GM12878 (cell line): ENCODE results near the gene HYDIN. TPM values are rescaled to one million over a fixed set of nuclear protein-coding genes. Genes with fewer than 3 reads are reported as not detected.

Experiments
- ATAC-seq: fragments of 200-7000 bp; cut with Tn5 transposase; 3 replicates; pipeline ENCODE4 v1.9.1; 2020; ENCODE audit warnings: mild to moderate bottlenecking, moderate library complexity
- BruUV-seq: library from RNA; stranded (reverse); fragments of 400-500 nt; replicated peaks from 2 replicates; lab custom pipeline; 2021; lab: Mats Ljungman, UMichigan
- CTCF ChIA-PET: fragments of 300-600 bp; sonication (Branson Sonifier 250); formaldehyde crosslinking; extraction: SDS; loops from one replicate; lab custom pipeline; 2021; ENCODE audit warnings: inconsistent platforms; lab: Yijun Ruan, JAX
- POLR2A ChIA-PET: fragments of 350-600 bp; formaldehyde crosslinking; extraction: SDS; loops from one replicate; lab custom pipeline; 2021; ENCODE audit warnings: inconsistent platforms; lab: Charles Lee
- RAD21 ChIA-PET: fragments of 300-600 bp; sonication (Branson Sonifier 250); formaldehyde crosslinking; loops from one replicate; lab custom pipeline; 2023; ENCODE audit warnings: antibody characterized with exemption; ENCODE audit not compliant: unreplicated experiment; lab: Charles Lee
- SMC1A ChIA-PET: fragments of 300-600 bp; sonication (Branson Sonifier 250); formaldehyde crosslinking; loops from one replicate; lab custom pipeline; 2023; ENCODE audit not compliant: unreplicated experiment, uncharacterized antibody; lab: Charles Lee
- DNase-seq: peaks from one replicate; pipeline ENCODE4 v3.0.0-alpha.2; 2011; ENCODE audit warnings: low read depth, low spot score
- FAIRE-seq: peaks from 3 replicates; lab custom pipeline; 2011; peaks lifted over from hg19 to GRCh38; lab: Jason Lieb, UNC
- H2AFZ ChIP-seq: 2 replicates; pipeline ENCODE4 v1.6.0; 2011; ENCODE audit warnings: low read depth, low read length, control low read depth; ENCODE audit not compliant: control insufficient read depth
- H3K27ac ChIP-seq: 2 replicates; pipeline ENCODE4 v1.5.1; 2011; ENCODE audit warnings: control low read depth; ENCODE audit not compliant: control insufficient read depth, insufficient read depth
- H3K27me3 ChIP-seq, 2 experiments: replicated peaks in 1 of 2; 2 replicates each; pipeline versions ENCODE4 v1.6.0 to v1.6.1; 2011; ENCODE audit warnings: low read length in 1 of 2; ENCODE audit not compliant: control insufficient read depth in 2 of 2, insufficient read depth in 2 of 2
- H3K36me3 ChIP-seq, 2 experiments: 2 replicates each; pipeline ENCODE4 v1.5.1; 2011; ENCODE audit warnings: low read length in 1 of 2; ENCODE audit not compliant: control insufficient read depth in 2 of 2, insufficient read depth in 2 of 2
- H3K4me1 ChIP-seq: 2 replicates; pipeline ENCODE4 v1.6.1; 2011; ENCODE audit warnings: mild to moderate bottlenecking, low read length, moderate library complexity, mixed read lengths; ENCODE audit not compliant: control insufficient read depth, insufficient read depth
- H3K4me2 ChIP-seq: 2 replicates; pipeline ENCODE4 v1.6.0; 2011; ENCODE audit warnings: control low read depth; ENCODE audit not compliant: control insufficient read depth, insufficient read depth
- H3K4me3 ChIP-seq: fragments of 200-600 bp; sonication (generic); 2 replicates; pipeline ENCODE4 v1.5.1; 2016
- H3K79me2 ChIP-seq: 2 replicates; pipeline ENCODE4 v1.6.0; 2011; ENCODE audit warnings: low read length; ENCODE audit not compliant: control insufficient read depth, insufficient read depth
- H3K9ac ChIP-seq: 2 replicates; pipeline ENCODE4 v1.8.0; 2011; ENCODE audit warnings: low read length, control low read depth, mixed read lengths; ENCODE audit not compliant: control insufficient read depth, insufficient read depth
- H3K9me3 ChIP-seq: replicated peaks from 3 replicates; pipeline ENCODE4 v1.5.1; 2011; ENCODE audit warnings: mild to moderate bottlenecking, low read length; ENCODE audit not compliant: control insufficient read depth, insufficient read depth
- H4K20me1 ChIP-seq: 2 replicates; pipeline ENCODE4 v1.6.0; 2011; ENCODE audit not compliant: control insufficient read depth, insufficient read depth
- ATF7 ChIP-seq: fragments of 450-650 bp; IDR thresholded peaks from 2 replicates; pipeline ENCODE4 v1.6.1; 2016; ENCODE audit warnings: low read depth, mild to moderate bottlenecking
- BRCA1 ChIP-seq: IDR thresholded peaks from 2 replicates; pipeline ENCODE4 v1.6.1; 2011; ENCODE audit warnings: low read depth, low read length, improper control_type of control experiment
- CTCF ChIP-seq, 3 experiments: IDR thresholded peaks in 2 of 3; conservative IDR thresholded peaks in 1 of 3; 2 replicates each; pipeline ENCODE4 v1.5.1; 2011; ENCODE audit warnings: low read depth in 3 of 3, low read length in 3 of 3, mild to moderate bottlenecking in 3 of 3, control low read depth in 2 of 3, moderate library complexity in 2 of 3, inconsistent platforms in 1 of 3, mixed read lengths in 1 of 3; ENCODE audit not compliant: control insufficient read depth in 2 of 3, insufficient read depth in 1 of 3; ENCODE audit errors: extremely low read depth in 1 of 3
- EGR1 ChIP-seq, 2 experiments: IDR thresholded peaks; 1 replicate in 1 of 2; 2 replicates in 1 of 2; pipeline ENCODE4 v1.6.1; 2011 to 2012; ENCODE audit warnings: low read depth in 2 of 2, low read length in 2 of 2, borderline replicate concordance in 1 of 2, mild to moderate bottlenecking in 1 of 2, moderate library complexity in 1 of 2
- ETV6 ChIP-seq, 2 experiments: fragments of 450-650 bp in 1 of 2; IDR thresholded peaks in 1 of 2; conservative IDR thresholded peaks in 1 of 2; 2 replicates each; pipeline ENCODE4 v1.6.1; 2014; ENCODE audit warnings: antibody characterized with exemption in 1 of 2, borderline replicate concordance in 1 of 2, low read depth in 1 of 2, mild to moderate bottlenecking in 1 of 2, moderate library complexity in 1 of 2
- MLLT1 ChIP-seq: fragments of 450-650 bp; IDR thresholded peaks from 2 replicates; pipeline ENCODE4 v1.6.1; 2016; ENCODE audit warnings: mild to moderate bottlenecking
- MTA3 ChIP-seq: IDR thresholded peaks from 2 replicates; pipeline ENCODE4 v1.6.1; 2012; ENCODE audit warnings: low read length, inconsistent platforms, borderline replicate concordance
- NFIC ChIP-seq: IDR thresholded peaks from 2 replicates; pipeline ENCODE4 v1.6.1; 2012; ENCODE audit warnings: low read depth, mild to moderate bottlenecking, inconsistent platforms, low read length, moderate library complexity
- POLR2A ChIP-seq: IDR thresholded peaks from 2 replicates; pipeline ENCODE4 v1.6.1; 2011; ENCODE audit warnings: low read depth, mild to moderate bottlenecking, low read length
- POLR2AphosphoS2 ChIP-seq: IDR thresholded peaks from 2 replicates; pipeline ENCODE4 v1.6.1; 2011; ENCODE audit warnings: low read depth, mild to moderate bottlenecking, low read length, improper control_type of control experiment, moderate library complexity
- RB1 ChIP-seq: fragments of 450-650 bp; formaldehyde crosslinking; IDR thresholded peaks from 2 replicates; pipeline ENCODE4 v1.6.1; 2017; ENCODE audit warnings: mild to moderate bottlenecking, borderline replicate concordance
- SIN3A ChIP-seq: IDR thresholded peaks from 2 replicates; pipeline ENCODE4 v1.6.1; 2012; ENCODE audit warnings: low read depth, low read length, improper control_type of control experiment
- SPI1 ChIP-seq: IDR thresholded peaks from 2 replicates; pipeline ENCODE4 v1.6.1; 2011; ENCODE audit warnings: low read depth, mild to moderate bottlenecking, low read length, moderate library complexity, borderline replicate concordance; ENCODE audit not compliant: insufficient read depth
- SRF ChIP-seq, 2 experiments: IDR thresholded peaks; 2 replicates each; pipeline ENCODE4 v1.6.1; 2011; ENCODE audit warnings: low read depth in 2 of 2, low read length in 2 of 2, mild to moderate bottlenecking in 1 of 2, moderate library complexity in 1 of 2
- WRNIP1 ChIP-seq: IDR thresholded peaks from 2 replicates; pipeline ENCODE4 v1.6.1; 2011; ENCODE audit warnings: low read depth, low read length, improper control_type of control experiment, borderline replicate concordance
- YBX1 ChIP-seq: fragments of 450-650 bp; IDR thresholded peaks from 2 replicates; pipeline ENCODE4 v1.6.1; 2016; ENCODE audit warnings: antibody characterized with exemption
- in situ Hi-C: fragments of 300-500 bp; cut with MboI; formaldehyde crosslinking; loops from 9 replicates; pipeline ENCODE4 v1.14.3; 2018; ENCODE audit warnings: mixed read lengths
- intact Hi-C: fragments of 100-400 bp; cut with micrococcal nuclease; formaldehyde crosslinking; loops from one replicate; pipeline ENCODE4 v1.14.2; 2022; ENCODE audit not compliant: unreplicated experiment
- polyA plus RNA-seq, 11 experiments: library from polyadenylated mRNA; depleted of rRNA in 4 of 11; unstranded in 6 of 11; stranded (reverse) in 5 of 11; fragments of >200 nt; fragmentation: Nextera tagmentation in 4 of 11; fragmentation: Illumina TruSeq in 1 of 11; extraction: Ambion mirVana in 4 of 11; extraction: Trizol in 1 of 11; gene quantifications; 1 replicate in 1 of 11; 2 replicates in 10 of 11; pipeline versions ENCODE4 v1.2.1 to v1.2.3, GENCODE V29; 2011 to 2016; ENCODE audit warnings: inconsistent platforms in 2 of 11, missing spikeins in 2 of 11, low read depth in 1 of 11
- total RNA-seq, 4 experiments: library from RNA; depleted of rRNA in 3 of 4; stranded (reverse); fragments of >200 nt in 3 of 4; fragmentation: Illumina TruSeq in 1 of 4; extraction: Trizol in 1 of 4; gene quantifications; 2 replicates each; pipeline versions ENCODE4 v1.2.1 to v1.2.3, GENCODE V29; 2013 to 2021
- TF ChIP-seq, protein P1 (sequence below): IDR thresholded peaks from 2 replicates; pipeline ENCODE4 v1.6.1; 2012; ENCODE audit warnings: low read depth, low read length, improper control_type of control experiment

HYDIN gene
- total and polyA plus RNA-seq, 10 of the 15 experiments (the other 5 are each of a cell fraction or from before 2014, with no cell fraction given): 0.01 to 0.30 (median 0.10) TPM; not detected in 7

- no peak overlapping the region for H3K4me3 ChIP-seq
- no TSS peak for BruUV-seq
- H3K27me3 ChIP-seq: no peaks in the 10 kb centered on the region
- POLR2A ChIA-PET: no interaction called here
- H3K27ac ChIP-seq: no peak overlapping the region
- no peaks in the 10 kb centered on the region; the same call in 1 of the 2 replicates for H3K4me1 ChIP-seq
- H2AFZ ChIP-seq: no peak overlapping the region
- H3K9ac ChIP-seq: no peak overlapping the region
- no peak for FAIRE-seq
- SMC1A ChIA-PET: interaction anchor here (0.9 kb wide), 1 partner anchor 21 kb away, joined by 3 read pairs; no protein-coding TSS in a partner anchor
- intact Hi-C loops: no loop called here
- H3K36me3 ChIP-seq: no peaks in the 10 kb centered on the region
- no peak overlapping the region for H3K4me2 ChIP-seq
- RAD21 ChIA-PET: no interaction called here
- TF ChIP-seq MTA3: no peak
- TF ChIP-seq, protein P1, sequence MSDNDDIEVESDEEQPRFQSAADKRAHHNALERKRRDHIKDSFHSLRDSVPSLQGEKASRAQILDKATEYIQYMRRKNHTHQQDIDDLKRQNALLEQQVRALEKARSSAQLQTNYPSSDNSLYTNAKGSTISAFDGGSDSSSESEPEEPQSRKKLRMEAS: no peak
- no peak for TF ChIP-seq BRCA1
- TF ChIP-seq POLR2AphosphoS2: no peak
- no peak for TF ChIP-seq YBX1
- peak; percentile 32; the same call in 1 of the 2 replicates for TF ChIP-seq SPI1
- no peak for TF ChIP-seq SIN3A
- TF ChIP-seq ETV6 (conservative IDR thresholded peaks at IDR 0.05 in 1 of 2, IDR thresholded peaks at IDR 0.05 in 1 of 2; ENCODE audit: borderline replicate concordance in 1 of 2, low read depth in 1 of 2): no peak
- no peak for TF ChIP-seq MLLT1
- TF ChIP-seq RB1: no peak
- no peak for TF ChIP-seq NFIC
- TF ChIP-seq SRF (IDR thresholded peaks at IDR 0.05; ENCODE audit: low read depth in 2 of 2, low read length in 2 of 2): no peak
- TF ChIP-seq CTCF (IDR thresholded peaks at IDR 0.05 in 2 of 3, conservative IDR thresholded peaks at IDR 0.05 in 1 of 3; ENCODE audit: control insufficient read depth in 2 of 3, extremely low read depth in 1 of 3, insufficient read depth in 1 of 3, low read depth in 3 of 3, low read length in 3 of 3): peak in 1 of 3 experiments; percentile 27; a peak in 2 of 6 replicates
- no peak for TF ChIP-seq ATF7
- no peak for TF ChIP-seq WRNIP1
- TF ChIP-seq POLR2A: no peak
- no peak for TF ChIP-seq EGR1 (IDR thresholded peaks at IDR 0.05; ENCODE audit: borderline replicate concordance in 1 of 2, low read depth in 2 of 2, low read length in 2 of 2)
- TF ChIP-seq, all 136 proteins: peak for 2
- DNase-seq: no peak
- H3K79me2 ChIP-seq: no peaks in the 10 kb centered on the region
- peaks cover 2% of the 10 kb centered on the region; the same call in 1 of the 3 replicates for H3K9me3 ChIP-seq
- no peaks in the 10 kb centered on the region for H4K20me1 ChIP-seq
- CTCF ChIA-PET: interaction anchor here (1.2 to 2.3 kb wide), 2 partner anchors 38 to 503 kb away, joined by 3 to 10 read pairs; no protein-coding TSS in a partner anchor
- in situ Hi-C loops: no loop called here
- peak; percentile 30 for ATAC-seq
Measured at GRCh38 chr16:70808371-70808770, 422.2 kb downstream of the HYDIN start.
